Upper lobe of right lung (tissue), 1 donor: Measurements from ENCODE around the gene CALB2. TPM values are rescaled to one million over a fixed set of nuclear protein-coding genes. Genes with fewer than 3 reads are reported as not detected.

Experiments
- ATAC-seq: fragments of 200-7000 bp; cut with Tn5 transposase; one replicate; pipeline ENCODE4 v1.9.1; 2020; ENCODE audit warnings: mild to moderate bottlenecking, moderate library complexity
- DNase-seq: peaks from one replicate; pipeline ENCODE4 v3.0.0-alpha.2; 2020
- H3K27ac ChIP-seq: fragments of 200-600 bp; one replicate; pipeline ENCODE4 v1.8.0; 2022
- H3K27me3 ChIP-seq: fragments of 200-600 bp; one replicate; pipeline ENCODE4 v1.8.0; 2022; ENCODE audit warnings: mild to moderate bottlenecking
- H3K36me3 ChIP-seq: fragments of 200-600 bp; one replicate; pipeline ENCODE4 v1.8.0; 2022
- H3K4me1 ChIP-seq: fragments of 200-600 bp; one replicate; pipeline ENCODE4 v1.8.0; 2022
- H3K4me3 ChIP-seq: fragments of 200-600 bp; one replicate; pipeline ENCODE4 v1.8.0; 2022; ENCODE audit warnings: mild to moderate bottlenecking
- H3K9me3 ChIP-seq: fragments of 200-600 bp; one replicate; pipeline ENCODE4 v1.8.0; 2022
- CTCF ChIP-seq: fragments of 200-600 bp; IDR thresholded peaks from one replicate; pipeline ENCODE4 v1.8.0; 2022; ENCODE audit warnings: antibody characterized with exemption
- intact Hi-C: fragments of 100-400 bp; cut with DNase I; formaldehyde crosslinking; loops from one replicate; pipeline ENCODE4 v1.11.0; 2022
- total RNA-seq: library from RNA; stranded (reverse); fragmentation: NEBNext Ultra II Directional; extraction: Animal tissue kit (Norgen Biotek cat#: 25700); gene quantifications from one replicate; pipeline ENCODE4 v1.2.1, GENCODE V29; 2021
- donor health status: DM: no; HTN: yes; CAD: no; lungs with severe emphysema.

Gene CALB2
- total RNA-seq, 1 donor from 2014 or later = 4.6 TPM

GRCh38 chr16:71406724-71407123 lies 48.2 kb downstream of the CALB2 start:
- DNase-seq = no peak
- H3K27ac ChIP-seq = no peak overlapping the region
- intact Hi-C loops = no loop called here
- no peak for TF ChIP-seq CTCF
- H3K9me3 ChIP-seq = no peaks in the 10 kb centered on the region
- ATAC-seq = no peak
- H3K4me3 ChIP-seq = no peak overlapping the region
- no peaks in the 10 kb centered on the region for H3K36me3 ChIP-seq
- no peaks in the 10 kb centered on the region for H3K4me1 ChIP-seq
- H3K27me3 ChIP-seq = peaks cover 24% of the 10 kb centered on the region

DNA sequence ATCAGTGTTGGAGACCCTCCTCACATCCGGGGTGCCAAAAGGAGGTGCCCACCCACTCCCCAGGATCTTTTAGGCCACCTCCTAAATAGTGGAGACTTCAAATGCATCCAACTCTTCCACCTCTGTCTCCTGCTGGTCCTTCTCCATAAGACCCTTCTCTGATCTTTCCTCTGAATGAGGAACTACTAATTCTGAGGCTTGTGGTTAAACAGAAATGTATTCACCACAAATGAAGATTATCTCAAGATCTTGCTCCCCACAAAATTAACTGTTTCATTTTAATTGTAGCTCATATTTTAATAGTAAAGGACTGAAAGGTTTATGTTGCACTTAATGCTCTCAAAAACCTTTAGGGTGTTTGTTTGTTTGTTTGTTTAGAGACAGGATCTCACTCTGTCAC lies 49.2 kb downstream of the CALB2 start:
- no peaks in the 10 kb centered on the region for H3K36me3 ChIP-seq
- TF ChIP-seq CTCF = no peak
- H3K4me1 ChIP-seq = no peaks in the 10 kb centered on the region
- no peaks in the 10 kb centered on the region for H3K9me3 ChIP-seq
- DNase-seq (no peak), ATAC-seq (no peak)
- no peak overlapping the region for H3K4me3 ChIP-seq
- H3K27me3 ChIP-seq = peaks cover 33% of the 10 kb centered on the region
- intact Hi-C loops = no loop called here
- H3K27ac ChIP-seq = no peak overlapping the region

GRCh38 chr16:71408536-71408935 lies 50.0 kb downstream of the CALB2 start:
- no peaks in the 10 kb centered on the region for H3K9me3 ChIP-seq

DNA sequence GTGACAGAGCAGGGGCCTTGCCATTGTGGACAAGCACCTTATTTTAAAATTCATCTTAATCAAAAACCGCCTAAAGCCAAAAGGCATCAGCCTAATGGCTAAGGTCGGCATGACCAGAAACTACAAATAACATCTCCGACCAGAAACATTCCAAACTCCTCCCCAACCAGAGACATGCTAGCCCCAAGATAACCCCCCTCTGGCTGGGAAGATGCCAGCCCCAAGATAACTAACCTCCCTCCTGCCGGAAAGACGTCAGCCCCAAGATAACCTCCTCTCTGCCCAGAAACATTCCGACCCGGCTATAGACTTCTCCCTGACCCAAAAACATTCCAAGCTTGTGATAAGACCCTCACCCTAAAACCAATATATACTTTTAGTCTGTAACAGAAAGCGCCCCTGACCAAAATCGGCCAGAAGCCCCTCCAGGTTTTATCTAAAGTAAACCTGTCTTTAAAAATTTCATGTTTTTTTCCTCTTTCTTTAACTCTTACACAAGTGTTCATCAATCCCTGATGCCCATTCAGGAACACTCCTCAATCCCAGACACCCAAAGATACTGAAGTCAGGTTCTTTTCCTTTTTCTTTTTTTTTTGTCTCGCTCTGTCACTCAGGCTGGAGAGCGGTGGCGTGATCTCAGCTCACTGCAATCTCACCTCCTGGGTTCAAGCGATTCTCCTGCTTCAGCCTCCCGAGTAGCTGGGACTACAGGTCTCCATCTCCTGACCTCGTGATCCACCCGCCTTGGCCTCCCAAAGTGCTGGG lies 50.7 kb downstream of the CALB2 start:
- intact Hi-C loops = no loop called here
- Histone ChIP-seq H3K4me3 (no peak overlapping the region), H3K27me3 (peaks cover 33% of the 10 kb centered on the region), H3K27ac (no peak overlapping the region), H3K4me1 (no peaks in the 10 kb centered on the region), H3K36me3 (no peaks in the 10 kb centered on the region), H3K9me3 (no peaks in the 10 kb centered on the region)
- TF ChIP-seq CTCF = no peak
- DNase-seq (peak; percentile 2), ATAC-seq (no peak)

More at GRCh38 chr16:71408536-71408935, 50.0 kb downstream of the CALB2 start:
- Histone ChIP-seq H3K27me3 (peaks cover 33% of the 10 kb centered on the region), H3K4me1 (no peaks in the 10 kb centered on the region), H3K4me3 (no peak overlapping the region), H3K36me3 (no peaks in the 10 kb centered on the region), H3K27ac (no peak overlapping the region)
- DNase-seq = peak; percentile 2
- intact Hi-C loops = no loop called here
- no peak for ATAC-seq
- TF ChIP-seq CTCF = no peak

GRCh38 chr16:71410146-71410545 lies 51.6 kb downstream of the CALB2 start:
- peaks cover 33% of the 10 kb centered on the region for H3K27me3 ChIP-seq
- no peak overlapping the region for H3K27ac ChIP-seq
- H3K36me3 ChIP-seq = no peaks in the 10 kb centered on the region
- H3K9me3 ChIP-seq = no peaks in the 10 kb centered on the region
- TF ChIP-seq CTCF = no peak
- no peak for DNase-seq
- intact Hi-C loops = loop anchor here (5.0 kb wide), 1 partner anchor 92 kb away; no protein-coding TSS in a partner anchor
- no peaks in the 10 kb centered on the region for H3K4me1 ChIP-seq
- H3K4me3 ChIP-seq = no peak overlapping the region
- ATAC-seq = no peak
